NCI-H1092 treated with DMSO at 0.1 percent for 48 hours (cell line): ENCODE data around the gene RPS6KA3.
"Not testable (repeated sequence)": the region's sequence is repeated elsewhere in the genome, so short reads cannot be mapped to it uniquely, and the experiment has no call there.

Source experiments
- DNase-seq: peaks from one replicate; lab custom pipeline; 2025; lab: John Stamatoyannopoulos, UW

Gene RPS6KA3

GRCh38 chrX:20265221-20265725 lies 1.4 kb downstream of the RPS6KA3 start:
- peak; percentile 23 for DNase-seq

GRCh38 chrX:20263474-20263873 lies 3.2 kb downstream of the RPS6KA3 start:
- DNase-seq, result no peak

- no peak for DNase-seq
These were observed 5.8 kb downstream of the RPS6KA3 start for GRCh38 chrX:20260885-20261284.

GRCh38 chrX:20254712-20255299 lies 11.9 kb downstream of the RPS6KA3 start:
- DNase-seq, result no peak

GRCh38 chrX:20253232-20253543 lies 13.5 kb downstream of the RPS6KA3 start:
- no peak for DNase-seq

DNA sequence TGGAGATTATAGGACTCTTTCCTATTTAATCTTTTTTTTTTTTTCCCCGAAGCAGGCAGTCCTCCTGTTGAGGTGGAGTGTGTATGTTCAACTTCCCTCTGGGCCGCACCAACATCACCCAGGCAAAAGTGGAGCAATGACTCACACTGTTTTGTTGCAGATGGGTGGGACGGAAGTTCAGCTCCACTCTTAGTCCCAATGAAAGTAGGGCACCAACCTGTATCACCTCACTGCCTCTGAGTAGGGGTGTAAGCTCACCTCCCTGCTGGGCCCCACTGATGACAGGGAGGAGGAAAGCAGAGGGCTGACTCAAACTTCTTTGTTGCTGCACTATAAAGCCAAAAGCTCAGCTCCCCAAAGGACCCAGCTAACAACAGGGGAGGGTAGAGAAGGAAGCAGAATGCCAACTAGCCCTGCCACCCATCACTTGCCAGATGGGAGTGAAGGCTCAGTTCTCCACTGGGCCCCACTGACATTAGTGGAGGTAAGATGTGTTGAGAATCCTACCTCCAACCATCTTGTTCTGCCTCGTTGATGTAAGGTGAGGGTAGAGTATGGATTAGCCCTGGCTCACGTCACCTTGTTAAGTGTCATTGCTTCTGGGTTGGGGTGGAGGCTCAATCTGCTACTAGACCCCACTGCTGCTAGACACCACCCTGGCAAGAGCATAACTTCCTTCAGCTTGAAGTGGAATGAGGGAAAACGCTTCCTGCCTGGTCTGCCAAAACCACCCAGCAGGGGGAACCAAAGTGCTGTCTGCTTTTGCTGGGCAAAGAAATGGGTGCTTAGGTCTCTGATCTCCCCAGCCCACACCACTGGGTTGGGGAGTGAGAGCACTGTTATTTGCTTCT lies 14.1 kb downstream of the RPS6KA3 start:
- DNase-seq, result peak; percentile 2

- no peak for DNase-seq
These were observed 15.0 kb downstream of the RPS6KA3 start for GRCh38 chrX:20251691-20252090.

DNA sequence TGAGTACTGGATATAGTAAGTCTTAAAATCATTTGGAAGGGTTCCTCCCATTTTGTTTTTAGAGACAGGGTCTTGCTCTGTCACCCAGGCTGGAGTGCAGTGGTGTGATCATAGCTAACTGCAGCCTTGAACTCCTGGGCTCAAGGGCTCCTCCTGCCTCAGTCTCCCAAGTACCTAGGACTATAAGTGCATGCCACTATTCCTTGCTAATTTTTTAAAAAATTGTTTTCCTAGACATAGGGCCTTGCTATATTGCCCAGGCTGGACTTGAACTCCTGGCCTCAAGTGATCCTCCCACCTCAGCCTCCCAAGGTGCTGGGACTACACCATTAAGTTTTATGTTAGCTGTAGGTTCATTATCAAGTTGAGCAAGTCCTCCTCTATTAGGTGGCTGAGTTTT lies 16.6 kb downstream of the RPS6KA3 start:
- not testable (repeated sequence) for DNase-seq

- DNase-seq, result no peak
These were observed 18.0 kb downstream of the RPS6KA3 start for GRCh38 chrX:20248592-20249192.

GRCh38 chrX:20244931-20245330 lies 21.8 kb downstream of the RPS6KA3 start:
- no peak for DNase-seq

DNA sequence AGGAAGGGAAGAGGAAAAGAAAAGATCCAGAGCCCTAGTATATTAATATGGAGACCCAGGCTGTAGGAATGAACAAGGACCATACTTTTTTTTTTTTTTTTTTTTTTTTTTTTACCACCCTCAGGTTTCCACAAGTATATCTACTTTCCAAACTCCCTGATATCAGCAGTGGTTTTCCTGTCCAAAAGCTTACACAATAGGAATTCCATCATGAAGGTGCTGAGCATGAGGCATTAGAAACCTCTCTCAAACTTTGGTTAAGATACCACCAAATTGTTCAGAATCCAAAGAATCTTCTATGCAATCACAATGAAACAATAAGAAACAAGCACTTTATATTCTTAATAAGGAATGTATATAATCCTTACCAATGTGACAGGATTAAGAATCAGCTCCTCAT lies 26.5 kb downstream of the RPS6KA3 start:
- DNase-seq, result no peak

DNA sequence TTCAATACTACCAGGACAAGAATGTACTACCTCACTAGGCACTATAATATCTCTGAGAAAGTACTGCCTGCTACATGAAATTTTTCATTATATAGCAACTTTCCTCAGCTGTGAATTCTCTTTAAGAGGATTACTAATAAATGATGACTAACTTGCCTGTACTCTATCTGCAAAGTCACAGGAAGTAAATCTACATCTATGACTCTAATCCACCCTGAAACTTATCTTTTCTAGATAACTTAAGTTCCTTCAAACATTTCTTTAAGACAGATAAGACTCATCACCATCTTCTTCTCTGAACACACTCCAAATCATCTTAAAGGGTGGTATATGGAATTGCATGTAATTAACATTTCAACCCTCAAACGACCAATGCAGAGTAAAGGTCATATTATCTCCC lies 28.8 kb downstream of the RPS6KA3 start:
- no peak for DNase-seq

DNA sequence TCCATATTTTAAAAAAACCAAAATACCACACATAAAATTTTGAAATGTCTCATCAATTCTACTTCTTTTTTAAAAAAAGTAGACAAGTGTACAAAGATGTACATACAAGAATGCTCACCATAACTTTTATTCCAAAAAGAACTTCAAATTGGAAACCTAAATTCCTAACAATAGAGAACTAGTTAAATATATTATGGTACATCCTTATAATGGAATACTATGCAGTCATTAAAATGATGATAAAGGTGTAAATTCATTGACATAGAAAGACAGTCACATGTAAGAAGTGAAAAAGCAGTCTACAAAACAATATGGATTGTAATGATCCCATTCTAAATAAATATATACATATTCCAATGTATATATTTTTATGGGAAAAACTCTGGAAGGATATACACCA lies 31.0 kb downstream of the RPS6KA3 start:
- DNase-seq, result no peak

DNA sequence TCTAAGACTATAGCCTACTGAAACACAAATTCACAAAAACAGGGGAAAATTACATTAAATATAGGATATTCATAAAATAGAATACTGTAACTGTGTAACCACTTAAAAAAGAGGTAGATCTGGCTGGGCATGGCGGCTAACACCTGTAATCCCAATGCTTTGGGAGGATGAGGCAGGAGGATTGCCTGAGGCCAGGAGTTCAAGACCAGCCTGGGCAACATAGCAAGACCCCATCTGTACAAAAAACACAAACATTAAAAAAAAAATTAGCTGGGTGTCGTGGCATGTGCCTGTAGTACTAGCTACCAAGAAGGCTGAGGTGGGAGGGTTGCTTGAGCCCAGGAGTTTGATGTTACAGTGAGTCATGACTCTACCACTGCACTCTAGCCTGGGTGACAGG lies 33.4 kb downstream of the RPS6KA3 start:
- no peak for DNase-seq

DNA sequence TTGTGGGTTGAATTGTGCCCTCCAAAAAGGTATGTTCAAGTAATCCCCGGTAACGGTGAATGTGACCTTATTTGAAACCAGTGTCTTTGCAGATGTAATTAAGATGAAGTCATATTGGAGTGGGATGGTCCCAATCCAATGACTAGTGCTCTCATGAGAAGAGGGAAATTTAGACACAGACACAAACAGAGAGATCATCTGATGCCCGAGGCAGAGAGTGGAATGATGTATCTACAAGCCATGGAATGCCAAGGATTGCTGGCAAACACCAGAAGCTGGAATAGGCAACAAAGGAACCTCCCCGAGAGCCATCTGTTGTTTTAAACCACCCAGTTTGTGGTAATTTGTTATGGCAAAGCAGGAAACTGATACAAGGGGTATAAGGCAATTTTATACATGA lies 35.1 kb downstream of the RPS6KA3 start:
- no peak for DNase-seq

DNA sequence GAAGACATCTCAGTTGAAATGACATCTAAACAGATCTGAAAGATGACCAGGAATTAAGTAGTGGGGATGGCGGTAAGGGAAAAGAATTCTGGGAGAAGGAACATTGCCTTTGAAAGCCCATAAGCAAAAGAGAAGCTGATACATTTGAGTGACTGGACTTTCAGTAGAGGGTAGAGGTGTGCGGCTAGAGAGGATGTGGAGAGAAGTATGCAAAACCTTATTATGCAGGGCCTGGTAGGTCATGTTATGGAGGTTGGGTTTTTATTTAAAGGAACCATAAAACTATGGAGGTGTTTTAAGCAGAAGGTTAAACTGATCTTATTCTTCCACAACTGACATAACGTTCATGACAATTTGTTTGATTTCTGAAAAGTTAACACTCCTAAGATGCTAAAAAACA lies 36.3 kb downstream of the RPS6KA3 start:
- DNase-seq, result no peak

GRCh38 chrX:20229155-20229554 lies 37.6 kb downstream of the RPS6KA3 start:
- DNase-seq, result no peak

DNA sequence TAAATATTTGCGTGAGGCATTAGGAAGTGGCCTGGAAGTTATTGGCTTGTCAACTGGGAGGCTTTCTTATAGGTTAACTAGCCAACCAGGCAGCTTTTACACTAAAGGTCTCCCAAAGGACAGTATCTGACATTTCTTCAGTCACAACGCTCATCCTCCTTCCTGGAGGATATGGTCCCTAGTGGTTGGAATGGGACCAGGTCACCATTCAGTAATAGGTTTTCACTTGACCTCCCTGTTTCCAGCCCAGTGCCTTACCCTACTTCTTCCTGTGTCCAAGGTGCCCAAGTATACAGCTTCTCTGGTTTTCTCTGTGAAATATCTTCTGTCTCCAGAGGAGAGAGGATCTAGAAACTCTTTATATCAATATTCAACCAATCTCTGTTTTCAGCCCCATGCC lies 38.5 kb downstream of the RPS6KA3 start:
- DNase-seq, result no peak

DNA sequence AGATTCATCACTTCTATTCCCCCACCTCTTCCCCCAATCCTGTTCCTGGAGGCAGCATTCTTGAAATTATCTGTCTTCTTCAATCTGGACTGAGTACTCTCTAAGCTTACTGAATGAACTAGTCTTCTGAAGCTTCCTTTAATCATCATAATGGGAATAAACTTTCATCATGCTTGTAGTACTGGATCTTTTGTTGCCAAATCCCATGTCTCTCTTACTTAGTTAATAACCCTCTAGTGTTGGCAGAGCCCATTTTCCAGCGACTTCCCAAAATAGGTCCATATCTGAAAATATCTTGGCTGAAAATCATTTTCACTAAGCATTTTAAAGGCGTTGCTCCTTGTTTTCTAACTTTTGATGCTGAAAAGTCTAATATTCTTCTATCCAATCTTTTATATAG lies 39.6 kb downstream of the RPS6KA3 start:
- DNase-seq, result no peak

DNA sequence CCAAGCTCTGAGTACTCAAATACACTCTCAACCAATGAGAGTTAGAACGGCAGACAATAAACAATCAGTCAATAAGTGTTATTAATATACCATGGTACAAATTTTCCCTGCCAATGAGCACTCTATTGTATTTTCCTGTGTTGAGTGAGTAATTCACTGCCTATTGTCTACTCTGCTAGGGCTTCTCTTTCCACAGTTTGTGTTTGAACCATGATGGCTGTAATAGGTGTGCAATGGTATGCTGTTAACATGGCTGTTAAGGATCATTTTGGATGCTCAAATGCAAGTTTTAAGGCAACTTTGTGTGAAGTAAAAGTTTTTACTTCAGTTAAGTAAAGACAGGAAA lies 41.2 kb downstream of the RPS6KA3 start:
- DNase-seq, result no peak

DNA sequence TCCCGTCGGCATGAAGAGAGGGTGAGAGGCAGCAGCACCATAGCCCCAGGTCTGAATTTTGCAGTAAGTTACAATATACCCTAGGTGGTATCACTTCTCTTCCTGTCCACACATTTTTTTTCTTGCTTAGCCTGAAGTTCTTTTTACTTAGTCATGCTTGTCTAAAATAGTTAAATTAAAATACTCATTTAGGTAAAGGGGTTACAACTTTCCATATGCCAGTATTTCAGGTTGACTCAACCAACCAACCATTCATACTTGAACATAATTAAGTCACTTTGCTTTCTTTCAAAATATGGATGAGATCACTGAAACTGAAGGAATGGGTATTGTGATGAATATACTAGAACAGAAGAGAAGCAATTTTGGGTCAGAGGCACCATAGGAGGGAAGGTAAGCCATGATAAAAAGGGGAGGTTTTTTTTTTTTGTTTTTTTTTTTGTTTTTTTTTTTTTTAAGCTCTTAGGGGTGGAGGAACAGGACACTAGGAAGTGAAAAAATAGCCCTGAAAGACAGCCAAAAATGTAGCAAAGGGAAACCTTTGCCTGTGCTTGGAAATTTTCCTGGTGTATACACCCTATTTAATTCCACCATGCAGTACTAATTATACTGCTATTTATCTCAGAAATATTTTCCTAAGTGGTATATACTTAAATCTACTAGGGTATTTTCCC lies 41.8 kb downstream of the RPS6KA3 start:
- no peak for DNase-seq

GRCh38 chrX:20221902-20222301 lies 44.8 kb downstream of the RPS6KA3 start:
- no peak for DNase-seq
